ENCODE results near the gene MCC.

- no peak for TF ChIP-seq CTCF (IDR thresholded peaks at IDR 0.05)
- TF ChIP-seq E2F6 (IDR thresholded peaks at IDR 0.05; ENCODE audit: borderline replicate concordance, low read depth) = no peak
- no peak for TF ChIP-seq POLR2A (IDR thresholded peaks at IDR 0.05; ENCODE audit: low read length)
- TF ChIP-seq RAD21 (conservative IDR thresholded peaks at IDR 0.05 in 1 of 2, IDR thresholded peaks at IDR 0.05 in 1 of 2) = no peak
- no peak for TF ChIP-seq MAZ (IDR thresholded peaks at IDR 0.05; ENCODE audit: borderline replicate concordance, low read depth, low read length)
Observed at GRCh38 chr5:113163328-113163727, 324.9 kb downstream of the MCC start.

All from A549 (cell line).